ENCODE data around the gene PTPRZ1. TPM values are rescaled to one million over a fixed set of nuclear protein-coding genes. Genes with fewer than 3 reads are reported as not detected.

Gene PTPRZ1
- total RNA-seq, 1 experiment from 2014 or later, result not detected

GRCh38 chr7:121945480-121946236 is 72.7 kb downstream of the PTPRZ1 start:
- Histone ChIP-seq H3K36me3 (ENCODE audit: control insufficient read depth, insufficient read depth, low read length) (no peaks in the 10 kb centered on the region), H3K9me3 (no peaks in the 10 kb centered on the region), H3K27me3 (replicated peaks; ENCODE audit: control insufficient read depth, insufficient read depth, low read length) (no peaks in the 10 kb centered on the region), H3K4me3 (ENCODE audit: low read depth, low read length) (no peak overlapping the region), H3K4me1 (no peaks in the 10 kb centered on the region)
- Mint-ChIP-seq H3K4me1 (ENCODE audit: low read depth, unreplicated experiment) (no peaks in the 10 kb centered on the region), H3K27me3 (ENCODE audit: insufficient read depth, unreplicated experiment) (peaks cover 17% of the 10 kb centered on the region), H3K4me3 (ENCODE audit: unreplicated experiment) (no peak overlapping the region), H3K9me3 (ENCODE audit: unreplicated experiment) (no peaks in the 10 kb centered on the region), H3K36me3 (ENCODE audit: insufficient read depth, unreplicated experiment) (no peaks in the 10 kb centered on the region), H3K27ac (ENCODE audit: unreplicated experiment) (no peak overlapping the region)
- ChIA-PET CTCF (no interaction called here), POLR2A (no interaction called here)
- intact Hi-C loops (cut with micrococcal nuclease; ENCODE audit: unreplicated experiment), result no loop called here
- DNase-seq, result no peak
- BruUV-seq (replicated peaks), result no TSS peak
- no peak for TF ChIP-seq CTCF (IDR thresholded peaks at IDR 0.05; ENCODE audit: insufficient read depth in 1 of 2, low read depth in 1 of 2, low read length in 1 of 2, severe bottlenecking in 1 of 2, unreplicated experiment in 1 of 2)

GRCh38 chr7:121953164-121953563 is 80.2 kb downstream of the PTPRZ1 start:
- Mint-ChIP-seq H3K36me3 (ENCODE audit: insufficient read depth, unreplicated experiment) (no peaks in the 10 kb centered on the region), H3K27ac (ENCODE audit: unreplicated experiment) (no peak overlapping the region), H3K4me1 (ENCODE audit: low read depth, unreplicated experiment) (no peaks in the 10 kb centered on the region), H3K4me3 (ENCODE audit: unreplicated experiment) (no peak overlapping the region), H3K9me3 (ENCODE audit: unreplicated experiment) (no peaks in the 10 kb centered on the region), H3K27me3 (ENCODE audit: insufficient read depth, unreplicated experiment) (peaks cover 22% of the 10 kb centered on the region)
- ChIA-PET CTCF (no interaction called here), POLR2A (no interaction called here)
- DNase-seq, result no peak
- no peak for TF ChIP-seq CTCF (IDR thresholded peaks at IDR 0.05; ENCODE audit: insufficient read depth in 1 of 2, low read depth in 1 of 2, low read length in 1 of 2, severe bottlenecking in 1 of 2, unreplicated experiment in 1 of 2)
- Histone ChIP-seq H3K4me3 (ENCODE audit: low read depth, low read length) (no peak overlapping the region), H3K27me3 (replicated peaks; ENCODE audit: control insufficient read depth, insufficient read depth, low read length) (no peaks in the 10 kb centered on the region), H3K9me3 (no peaks in the 10 kb centered on the region), H3K36me3 (ENCODE audit: control insufficient read depth, insufficient read depth, low read length) (no peaks in the 10 kb centered on the region), H3K4me1 (no peaks in the 10 kb centered on the region)
- BruUV-seq (replicated peaks), result no TSS peak
- intact Hi-C loops (cut with micrococcal nuclease; ENCODE audit: unreplicated experiment), result loop anchor here (2.0 kb wide), 1 partner anchor 58 kb away; no protein-coding TSS in a partner anchor

- Mint-ChIP-seq H3K27me3 (ENCODE audit: insufficient read depth, unreplicated experiment) (peaks cover 23% of the 10 kb centered on the region), H3K4me3 (ENCODE audit: unreplicated experiment) (no peak overlapping the region), H3K9me3 (ENCODE audit: unreplicated experiment) (no peaks in the 10 kb centered on the region), H3K36me3 (ENCODE audit: insufficient read depth, unreplicated experiment) (no peaks in the 10 kb centered on the region), H3K27ac (ENCODE audit: unreplicated experiment) (no peak overlapping the region), H3K4me1 (ENCODE audit: low read depth, unreplicated experiment) (no peaks in the 10 kb centered on the region)
- CTCF ChIA-PET, result no interaction called here
- no peaks in the 10 kb centered on the region for H3K36me3 ChIP-seq (ENCODE audit: control insufficient read depth, insufficient read depth, low read length)
- TF ChIP-seq CTCF (IDR thresholded peaks at IDR 0.05; ENCODE audit: insufficient read depth in 1 of 2, low read depth in 1 of 2, low read length in 1 of 2, severe bottlenecking in 1 of 2, unreplicated experiment in 1 of 2), result no peak
- no peaks in the 10 kb centered on the region for H3K4me1 ChIP-seq
- H3K27me3 ChIP-seq (replicated peaks; ENCODE audit: control insufficient read depth, insufficient read depth, low read length), result no peaks in the 10 kb centered on the region
- H3K9me3 ChIP-seq, result no peaks in the 10 kb centered on the region
- intact Hi-C loops (cut with micrococcal nuclease; ENCODE audit: unreplicated experiment), result loop anchor here (2.0 kb wide), 1 partner anchor 59 kb away; no protein-coding TSS in a partner anchor
- no peak overlapping the region for H3K4me3 ChIP-seq (ENCODE audit: low read depth, low read length)
- no TSS peak for BruUV-seq (replicated peaks)
- DNase-seq, result no peak
- POLR2A ChIA-PET, result no interaction called here
Measured at GRCh38 chr7:121953601-121954000, 80.6 kb downstream of the PTPRZ1 start.
